HFFc6 (cell line): Measurements from ENCODE around the gene TRPV2. TPM values are rescaled to one million over a fixed set of nuclear protein-coding genes. Genes with fewer than 3 reads are reported as not detected.
A peak's percentile ranks its signal among the peaks of the same experiment; 100 is the strongest.
"Not testable (repeated sequence)": the region's sequence is repeated elsewhere in the genome, so short reads cannot be mapped to it uniquely, and the experiment has no call there.

Experiments
- DNase-seq: peaks from one replicate; pipeline ENCODE4 v3.0.0-alpha.2; 2018
- H3K27ac Mint-ChIP-seq: 2 replicates; pipeline ENCODE4 v1.8.0; 2020; ENCODE audit warnings: mild to moderate bottlenecking, mixed read lengths
- H3K27me3 Mint-ChIP-seq: 2 replicates; pipeline ENCODE4 v1.8.0; 2021; ENCODE audit warnings: mild to moderate bottlenecking, moderate library complexity, mixed read lengths; ENCODE audit not compliant: insufficient read depth
- H3K36me3 Mint-ChIP-seq: 2 replicates; pipeline ENCODE4 v1.8.0; 2021; ENCODE audit warnings: low read depth, mixed read lengths
- H3K4me1 Mint-ChIP-seq: 2 replicates; pipeline ENCODE4 v1.8.0; 2020; ENCODE audit warnings: low read depth, mixed read lengths
- H3K4me3 Mint-ChIP-seq: 2 replicates; pipeline ENCODE4 v1.8.0; 2020; ENCODE audit warnings: mild to moderate bottlenecking, moderate library complexity, mixed read lengths
- H3K9me3 Mint-ChIP-seq: 2 replicates; pipeline ENCODE4 v1.8.0; 2020; ENCODE audit warnings: mild to moderate bottlenecking, mixed read lengths
- total RNA-seq, 6 experiments: library from RNA; stranded (reverse); fragmentation: NEBNext Ultra II Directional; extraction: Animal tissue kit (Norgen Biotek cat#: 25700); gene quantifications; 2 replicates in 1 of 6; 3 replicates in 5 of 6; pipeline ENCODE4 v1.2.3, GENCODE V29; 2021
- TF ChIP-seq, protein P1 (sequence below): fragments of 200-600 bp; sonication (generic); IDR thresholded peaks from 2 replicates; pipeline ENCODE4 v1.5.0; 2021; ENCODE audit warnings: antibody characterized with exemption, mild to moderate bottlenecking

The TRPV2 gene
- total RNA-seq, 6 experiments from 2014 or later = 2.9 to 19.5 (median 18.1) TPM

DNA sequence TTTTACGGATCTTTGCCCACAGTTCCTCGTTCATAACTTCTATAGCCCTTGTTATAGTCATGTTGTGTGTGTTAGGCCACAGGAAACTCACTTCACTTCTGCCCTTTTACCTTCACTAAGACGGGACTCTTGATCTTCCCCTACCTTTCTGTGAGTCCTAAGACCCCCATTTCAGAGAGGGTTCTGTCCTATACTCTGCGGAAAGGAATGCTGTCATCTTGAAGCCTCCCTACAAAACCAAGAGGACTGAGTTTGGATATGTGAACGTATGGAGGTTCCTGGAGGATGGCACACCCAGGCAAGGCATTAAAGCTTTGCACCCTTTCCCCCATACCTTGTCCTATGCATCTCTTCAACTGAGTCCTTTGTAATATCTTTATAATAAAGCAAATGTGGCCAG, 30.8 kb upstream of the TRPV2 start:
- Mint-ChIP-seq H3K4me3 (no peak overlapping the region), H3K4me1 (peaks cover 35% of the 10 kb centered on the region), H3K27ac (no peak overlapping the region), H3K9me3 (no peaks in the 10 kb centered on the region; the same call in 1 of the 2 replicates), H3K36me3 (peaks cover 30% of the 10 kb centered on the region), H3K27me3 (peaks cover 6% of the 10 kb centered on the region)
- TF ChIP-seq, protein P1, sequence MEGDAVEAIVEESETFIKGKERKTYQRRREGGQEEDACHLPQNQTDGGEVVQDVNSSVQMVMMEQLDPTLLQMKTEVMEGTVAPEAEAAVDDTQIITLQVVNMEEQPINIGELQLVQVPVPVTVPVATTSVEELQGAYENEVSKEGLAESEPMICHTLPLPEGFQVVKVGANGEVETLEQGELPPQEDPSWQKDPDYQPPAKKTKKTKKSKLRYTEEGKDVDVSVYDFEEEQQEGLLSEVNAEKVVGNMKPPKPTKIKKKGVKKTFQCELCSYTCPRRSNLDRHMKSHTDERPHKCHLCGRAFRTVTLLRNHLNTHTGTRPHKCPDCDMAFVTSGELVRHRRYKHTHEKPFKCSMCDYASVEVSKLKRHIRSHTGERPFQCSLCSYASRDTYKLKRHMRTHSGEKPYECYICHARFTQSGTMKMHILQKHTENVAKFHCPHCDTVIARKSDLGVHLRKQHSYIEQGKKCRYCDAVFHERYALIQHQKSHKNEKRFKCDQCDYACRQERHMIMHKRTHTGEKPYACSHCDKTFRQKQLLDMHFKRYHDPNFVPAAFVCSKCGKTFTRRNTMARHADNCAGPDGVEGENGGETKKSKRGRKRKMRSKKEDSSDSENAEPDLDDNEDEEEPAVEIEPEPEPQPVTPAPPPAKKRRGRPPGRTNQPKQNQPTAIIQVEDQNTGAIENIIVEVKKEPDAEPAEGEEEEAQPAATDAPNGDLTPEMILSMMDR = no peak
- DNase-seq = no peak

DNA sequence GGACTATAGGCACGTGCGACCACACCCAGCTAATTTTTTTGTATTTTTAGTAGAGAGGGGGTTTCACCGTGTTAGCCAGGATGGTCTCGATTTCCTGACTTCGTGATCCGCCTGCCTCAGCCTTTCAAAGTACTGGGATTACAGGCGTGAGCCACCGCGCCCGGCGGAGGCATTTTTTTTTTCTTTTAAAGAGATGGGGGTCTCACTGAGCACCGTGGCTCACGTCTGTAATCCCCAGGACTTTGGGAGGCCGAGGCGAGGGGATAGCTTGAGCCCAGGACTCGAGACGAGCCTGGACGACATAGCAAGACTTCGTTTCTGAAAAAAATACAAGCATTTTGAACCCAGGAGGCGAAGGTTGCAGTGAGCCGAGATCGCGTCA, 29.3 kb upstream of the TRPV2 start:
- not testable (repeated sequence) for H3K27ac Mint-ChIP-seq, DNase-seq, H3K27me3 Mint-ChIP-seq, H3K9me3 Mint-ChIP-seq
- H3K36me3 Mint-ChIP-seq = peaks cover 30% of the 10 kb centered on the region
- H3K4me3 Mint-ChIP-seq = peak overlapping the region; percentile 90; the same call in 1 of the 2 replicates
- H3K4me1 Mint-ChIP-seq = peaks cover 35% of the 10 kb centered on the region

DNA sequence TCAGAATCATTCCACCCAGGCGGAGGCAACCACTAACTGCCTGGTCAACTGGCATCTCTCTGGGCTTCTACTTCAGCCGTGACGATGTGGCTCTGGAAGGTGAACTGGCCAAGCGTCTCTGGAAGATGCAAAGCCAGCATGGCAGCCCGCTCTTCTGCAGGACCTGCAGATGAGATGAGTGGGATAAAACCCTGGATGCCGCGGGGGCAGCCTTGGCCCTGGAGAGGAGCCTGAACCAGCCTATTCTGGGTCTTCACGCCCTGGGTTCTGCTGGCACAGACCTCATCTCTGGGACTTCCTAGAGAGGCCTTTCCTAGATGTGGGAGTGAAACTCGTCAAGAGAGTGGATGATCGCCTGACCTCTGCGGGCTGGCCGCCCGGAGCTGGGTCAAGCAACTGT, 23.9 kb upstream of the TRPV2 start:
- Mint-ChIP-seq H3K27ac (no peak overlapping the region), H3K9me3 (no peaks in the 10 kb centered on the region), H3K27me3 (peaks cover 10% of the 10 kb centered on the region), H3K36me3 (no peaks in the 10 kb centered on the region), H3K4me3 (no peak overlapping the region), H3K4me1 (0 out of 2 replicates have a peak, but pooled peaks cover 4% of the 10 kb centered on the region)
- DNase-seq = no peak
- TF ChIP-seq, protein P1 = no peak

DNA sequence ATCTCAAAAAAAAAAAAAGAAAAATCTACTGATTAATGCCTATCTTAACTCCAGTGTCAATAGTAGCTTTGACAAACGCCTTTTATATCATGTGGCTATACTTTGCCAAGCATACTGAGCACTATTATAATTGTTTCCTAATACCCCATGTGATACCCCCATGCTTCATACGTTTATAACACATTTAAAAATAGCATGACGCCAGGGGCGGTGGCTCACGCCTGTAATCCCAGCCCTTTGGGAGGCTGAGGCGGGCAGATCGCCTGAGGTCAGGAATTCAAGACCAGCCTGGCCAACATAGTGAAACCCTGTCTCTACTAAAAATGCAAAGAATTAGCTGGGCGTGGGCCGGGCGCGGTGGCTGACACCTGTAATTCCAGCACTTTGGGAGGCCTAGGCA, 22.9 kb upstream of the TRPV2 start:
- H3K4me1 Mint-ChIP-seq, H3K4me3 Mint-ChIP-seq, H3K36me3 Mint-ChIP-seq, H3K9me3 Mint-ChIP-seq, H3K27ac Mint-ChIP-seq, DNase-seq: not testable (repeated sequence)
- H3K27me3 Mint-ChIP-seq = peaks cover 10% of the 10 kb centered on the region

DNA sequence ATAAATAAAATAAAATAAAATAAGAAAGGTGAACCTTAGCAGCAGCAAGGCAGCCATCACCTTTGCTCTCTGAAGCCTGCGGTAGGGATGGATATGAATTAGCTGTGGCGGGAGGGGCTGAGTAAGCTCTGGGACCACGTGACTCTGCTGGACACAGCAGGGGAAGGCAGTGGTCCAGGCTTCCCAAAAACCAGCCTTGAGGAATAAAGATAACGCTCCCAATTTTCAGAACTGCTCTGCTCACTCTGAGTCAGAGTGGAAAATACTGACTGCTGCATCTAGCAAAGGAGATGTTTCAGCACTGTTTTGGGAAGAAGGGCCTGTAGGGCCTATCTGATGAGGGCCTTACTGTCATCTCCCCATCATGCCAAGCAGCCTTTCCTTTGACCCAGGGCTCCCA, 19.5 kb upstream of the TRPV2 start:
- H3K4me1 Mint-ChIP-seq = peaks cover 11% of the 10 kb centered on the region
- H3K27me3 Mint-ChIP-seq = peaks cover 10% of the 10 kb centered on the region
- not testable (repeated sequence) for H3K4me3 Mint-ChIP-seq, H3K36me3 Mint-ChIP-seq, DNase-seq, H3K9me3 Mint-ChIP-seq, H3K27ac Mint-ChIP-seq

DNA sequence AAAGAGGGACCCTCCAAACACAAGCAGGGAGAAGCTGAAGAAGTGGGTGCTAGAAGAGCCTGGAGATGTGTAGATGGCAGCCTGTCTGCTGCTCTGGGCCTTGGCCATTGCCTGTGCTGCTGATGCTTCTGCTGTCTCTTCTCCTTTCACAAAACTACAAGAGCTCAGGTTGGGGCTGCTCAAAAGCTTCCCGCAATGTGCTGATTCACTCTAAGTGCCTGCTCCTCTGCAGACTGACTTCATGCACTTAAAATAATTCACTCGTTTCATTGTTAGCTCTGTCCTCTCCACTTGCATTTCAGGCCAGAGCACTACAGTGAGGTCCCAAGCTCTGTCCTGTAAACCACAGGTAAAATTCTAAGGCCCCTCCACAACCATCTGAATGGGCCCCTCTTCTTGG, 18.7 kb upstream of the TRPV2 start:
- peaks cover 11% of the 10 kb centered on the region for H3K4me1 Mint-ChIP-seq
- not testable (repeated sequence) for H3K9me3 Mint-ChIP-seq, DNase-seq, H3K4me3 Mint-ChIP-seq, H3K27me3 Mint-ChIP-seq, H3K36me3 Mint-ChIP-seq, H3K27ac Mint-ChIP-seq

DNA sequence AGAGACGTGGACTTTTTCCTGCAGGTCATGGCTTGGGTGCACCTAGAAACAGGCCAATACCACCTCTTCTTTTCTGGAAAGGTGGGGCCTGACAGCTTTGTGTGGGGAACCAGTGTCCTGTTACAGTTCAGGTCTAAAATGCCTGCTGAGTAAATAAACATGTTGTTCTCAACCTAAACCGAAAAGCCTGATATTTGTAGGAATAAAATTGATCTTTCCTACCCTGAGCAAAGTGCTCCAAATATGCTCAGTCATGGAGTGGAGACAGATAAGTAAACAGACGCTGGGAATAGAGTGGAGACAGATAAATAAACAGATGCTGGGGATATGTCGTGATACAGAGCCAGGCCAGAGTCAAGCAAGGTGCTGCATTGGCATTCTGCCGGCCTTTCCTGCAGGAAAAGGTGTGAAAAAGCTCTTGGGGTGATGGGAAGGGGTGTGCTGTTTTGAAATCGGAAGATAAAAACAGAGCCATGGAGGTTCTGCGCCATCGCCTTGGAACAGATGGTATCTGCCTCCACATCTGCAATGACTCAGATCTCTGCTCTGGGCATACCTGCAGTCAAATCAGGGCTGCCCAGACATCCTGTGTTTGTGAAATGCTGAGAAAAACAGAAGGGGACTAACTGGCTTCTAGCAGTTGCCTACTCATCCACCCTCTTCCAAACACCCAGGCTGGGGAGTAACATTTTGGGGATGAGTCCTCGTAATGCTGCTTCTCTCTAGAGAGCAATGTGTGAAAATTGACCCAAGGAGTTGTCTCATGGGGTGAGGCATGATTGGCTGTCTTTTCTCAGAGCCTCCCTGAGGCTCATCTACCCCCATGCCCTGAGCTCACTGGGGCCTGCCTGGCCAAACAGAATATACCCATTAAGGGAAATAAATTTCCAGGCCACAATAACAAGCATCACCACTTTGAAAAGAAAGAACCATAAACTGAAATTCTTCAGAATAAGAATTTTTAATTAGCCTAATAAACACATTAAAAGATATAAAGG, 16.8 kb upstream of the TRPV2 start:
- TF ChIP-seq, protein P1 = no peak
- no peak overlapping the region for H3K4me3 Mint-ChIP-seq
- no peak for DNase-seq
- H3K27ac Mint-ChIP-seq = peak overlapping the region; percentile 1; the same call in 1 of the 2 replicates
- peaks cover 11% of the 10 kb centered on the region for H3K4me1 Mint-ChIP-seq
- H3K9me3 Mint-ChIP-seq = no peaks in the 10 kb centered on the region
- H3K27me3 Mint-ChIP-seq = no peaks in the 10 kb centered on the region; the same call in 1 of the 2 replicates
- no peaks in the 10 kb centered on the region for H3K36me3 Mint-ChIP-seq

DNA sequence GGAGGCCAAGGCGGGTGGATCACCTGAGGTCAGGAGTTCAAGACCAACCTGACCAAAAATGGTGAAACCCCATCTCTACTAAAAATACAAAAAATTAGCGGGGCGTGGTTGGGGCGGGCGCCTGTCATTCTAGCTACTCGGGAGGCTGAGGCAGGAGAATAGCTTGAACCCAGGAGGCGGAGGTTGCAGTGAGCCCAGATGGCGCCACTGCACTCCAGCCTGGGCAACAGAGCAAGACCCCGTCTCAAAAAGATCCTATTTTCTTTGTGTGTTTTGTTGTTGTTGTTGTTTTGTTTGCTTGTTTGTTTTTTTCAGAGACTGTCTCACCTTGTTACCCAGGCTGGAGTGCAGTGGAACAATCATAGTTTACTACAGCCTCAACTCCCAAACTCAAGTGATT, 11.5 kb upstream of the TRPV2 start:
- H3K27ac Mint-ChIP-seq, H3K27me3 Mint-ChIP-seq, H3K36me3 Mint-ChIP-seq, DNase-seq, H3K4me3 Mint-ChIP-seq, H3K9me3 Mint-ChIP-seq: not testable (repeated sequence)
- peaks cover 17% of the 10 kb centered on the region for H3K4me1 Mint-ChIP-seq
